Effector memory CD4-positive, alpha-beta T cell (primary cell): Measurements from ENCODE around the gene AHNAK.
"Not testable (repeated sequence)": the region's sequence is repeated elsewhere in the genome, so short reads cannot be mapped to it uniquely, and the experiment has no call there.

Experiments used
- DNase-seq, 3 donors: peaks; one replicate each; pipeline ENCODE4 v3.0.0-alpha.2; 2020
- H3K27ac ChIP-seq: 2 replicates; pipeline ENCODE4 v1.7.0; 2013; ENCODE audit warnings: mild to moderate bottlenecking, low read length, moderate library complexity; ENCODE audit not compliant: insufficient read depth, poor library complexity, severe bottlenecking
- H3K27me3 ChIP-seq: replicated peaks from 2 replicates; pipeline ENCODE4 v1.7.0; 2013; ENCODE audit warnings: mild to moderate bottlenecking, low read length; ENCODE audit not compliant: insufficient read depth, control insufficient read depth, poor library complexity, severe bottlenecking
- H3K36me3 ChIP-seq: 2 replicates; pipeline ENCODE4 v1.7.0; 2013; ENCODE audit warnings: mild to moderate bottlenecking, low read length, moderate library complexity; ENCODE audit not compliant: control insufficient read depth, insufficient read depth
- H3K4me1 ChIP-seq: 2 replicates; pipeline ENCODE4 v1.7.0; 2013; ENCODE audit warnings: low read length, mild to moderate bottlenecking; ENCODE audit not compliant: control insufficient read depth, insufficient read depth, poor library complexity, severe bottlenecking
- H3K4me3 ChIP-seq: 2 replicates; pipeline ENCODE4 v1.7.0; 2013; ENCODE audit warnings: low read length, low read depth, mild to moderate bottlenecking; ENCODE audit not compliant: insufficient read depth, poor library complexity, severe bottlenecking
- H3K9me3 ChIP-seq: 2 replicates; pipeline ENCODE4 v1.7.0; 2013; ENCODE audit warnings: mild to moderate bottlenecking, low read length, moderate library complexity; ENCODE audit not compliant: control insufficient read depth

AHNAK gene

GRCh38 chr11:62390237-62390636 is 156.4 kb downstream of the AHNAK start:
- no peak for DNase-seq
- no peaks in the 10 kb centered on the region for H3K4me1 ChIP-seq
- no peaks in the 10 kb centered on the region for H3K36me3 ChIP-seq
- no peaks in the 10 kb centered on the region for H3K27me3 ChIP-seq
- H3K9me3 ChIP-seq, result no peaks in the 10 kb centered on the region
- no peak overlapping the region for H3K27ac ChIP-seq
- H3K4me3 ChIP-seq, result no peak overlapping the region

- H3K4me1 ChIP-seq, result no peaks in the 10 kb centered on the region
- H3K9me3 ChIP-seq, result no peaks in the 10 kb centered on the region
- no peak overlapping the region for H3K4me3 ChIP-seq
- H3K27ac ChIP-seq, result no peak overlapping the region
- DNase-seq, result no peak
- H3K36me3 ChIP-seq, result no peaks in the 10 kb centered on the region
- H3K27me3 ChIP-seq, result no peaks in the 10 kb centered on the region
These were observed 157.6 kb downstream of the AHNAK start for GRCh38 chr11:62388999-62389398.

- H3K4me1 ChIP-seq, result no peaks in the 10 kb centered on the region
- H3K9me3 ChIP-seq, result no peaks in the 10 kb centered on the region
- no peak overlapping the region for H3K27ac ChIP-seq
- DNase-seq, result no peak
- H3K4me3 ChIP-seq, result no peak overlapping the region
- no peaks in the 10 kb centered on the region for H3K27me3 ChIP-seq
- no peaks in the 10 kb centered on the region for H3K36me3 ChIP-seq
These were observed 159.2 kb downstream of the AHNAK start for GRCh38 chr11:62387381-62387780.

GRCh38 chr11:62386083-62386482 is 160.5 kb downstream of the AHNAK start:
- H3K4me3 ChIP-seq, H3K4me1 ChIP-seq, H3K27ac ChIP-seq, DNase-seq, H3K9me3 ChIP-seq, H3K27me3 ChIP-seq, H3K36me3 ChIP-seq: not testable (repeated sequence)

- Histone ChIP-seq H3K4me1 (peaks cover 5% of the 10 kb centered on the region), H3K36me3 (no peaks in the 10 kb centered on the region), H3K9me3 (no peaks in the 10 kb centered on the region), H3K4me3 (no peak overlapping the region), H3K27ac (no peak overlapping the region), H3K27me3 (no peaks in the 10 kb centered on the region)
- DNase-seq, result no peak
These were observed 162.8 kb downstream of the AHNAK start for GRCh38 chr11:62383822-62384221.
